Measurements from ENCODE around the gene RNF34.

RNF34 gene

GRCh38 chr12:121468499-121468801 is 68.5 kb downstream of the RNF34 start:
- no peak overlapping the region for H3K27ac ChIP-seq (ENCODE audit: low read depth, low read length)
- H3K9ac ChIP-seq (ENCODE audit: low read depth, low read length) = no peak overlapping the region
- peaks cover 10% of the 10 kb centered on the region; the same call in 1 of the 2 replicates for H3K36me3 ChIP-seq (ENCODE audit: insufficient read depth, low read length)
- H3K9me3 ChIP-seq (ENCODE audit: insufficient read depth, low read depth, low read length) = no peaks in the 10 kb centered on the region
- H3K4me3 ChIP-seq (ENCODE audit: low read length) = no peak overlapping the region
- H3K4me1 ChIP-seq (ENCODE audit: insufficient read depth, low read length) = peaks cover 13% of the 10 kb centered on the region
- H3K27me3 ChIP-seq (ENCODE audit: insufficient read depth, low read length) = peaks cover 6% of the 10 kb centered on the region; the same call in 1 of the 2 replicates
- 84% methylated on average over 4 of the region's 4 CpGs for WGBS

GRCh38 chr12:121470751-121471150 is 70.8 kb downstream of the RNF34 start:
- H3K4me1 ChIP-seq (ENCODE audit: insufficient read depth, low read length) = peaks cover 11% of the 10 kb centered on the region
- H3K27me3 ChIP-seq (ENCODE audit: insufficient read depth, low read length) = peaks cover 5% of the 10 kb centered on the region; the same call in 1 of the 2 replicates
- no peak overlapping the region for H3K9ac ChIP-seq (ENCODE audit: low read depth, low read length)
- H3K27ac ChIP-seq (ENCODE audit: low read depth, low read length) = no peak overlapping the region
- no peaks in the 10 kb centered on the region for H3K36me3 ChIP-seq (ENCODE audit: insufficient read depth, low read length)
- H3K9me3 ChIP-seq (ENCODE audit: insufficient read depth, low read depth, low read length) = no peaks in the 10 kb centered on the region
- H3K4me3 ChIP-seq (ENCODE audit: low read length) = no peak overlapping the region
- WGBS = 93% methylated on average over 2 of the region's 2 CpGs

GRCh38 chr12:121472150-121472905 is 72.4 kb downstream of the RNF34 start:
- Histone ChIP-seq H3K9me3 (ENCODE audit: insufficient read depth, low read depth, low read length) (no peaks in the 10 kb centered on the region), H3K9ac (ENCODE audit: low read depth, low read length) (no peak overlapping the region), H3K4me3 (ENCODE audit: low read length) (no peak overlapping the region), H3K27ac (ENCODE audit: low read depth, low read length) (no peak overlapping the region), H3K27me3 (ENCODE audit: insufficient read depth, low read length) (no peaks in the 10 kb centered on the region), H3K4me1 (ENCODE audit: insufficient read depth, low read length) (peaks cover 13% of the 10 kb centered on the region), H3K36me3 (ENCODE audit: insufficient read depth, low read length) (no peaks in the 10 kb centered on the region)
- WGBS = 94% methylated on average over 5 of the region's 7 CpGs
